Large intestine (tissue), 3 donors: ENCODE measurements around the gene RPL41. TPM values are rescaled to one million over a fixed set of nuclear protein-coding genes. Genes with fewer than 3 reads are reported as not detected.
"Not testable (repeated sequence)": the region's sequence is repeated elsewhere in the genome, so short reads cannot be mapped to it uniquely, and the experiment has no call there.

Source experiments
- DNase-seq, 2 donors: peaks; one replicate each; pipeline versions ENCODE4 v3.0.0 to v3.0.0-alpha.2; 2013
- H3K27ac ChIP-seq: one replicate; pipeline ENCODE4 v1.5.1; 2013; ENCODE audit warnings: low read length
- H3K27me3 ChIP-seq: 2 replicates; pipeline ENCODE4 v1.6.1; 2013; ENCODE audit warnings: low read length; ENCODE audit not compliant: control insufficient read depth, insufficient read depth
- H3K36me3 ChIP-seq: 2 replicates; pipeline ENCODE4 v1.6.1; 2013; ENCODE audit warnings: low read length; ENCODE audit not compliant: control insufficient read depth, insufficient read depth
- H3K4me1 ChIP-seq: one replicate; pipeline ENCODE4 v1.6.1; 2013; ENCODE audit warnings: low read length; ENCODE audit not compliant: control insufficient read depth, insufficient read depth
- H3K4me3 ChIP-seq: one replicate; pipeline ENCODE4 v1.5.1; 2013; ENCODE audit warnings: low read length
- H3K9me3 ChIP-seq: one replicate; pipeline ENCODE4 v1.6.1; 2013; ENCODE audit warnings: mild to moderate bottlenecking, low read depth, low read length, moderate library complexity; ENCODE audit not compliant: control insufficient read depth
- WGBS: methylation state at CpG from one replicate; pipeline ENCODE4 v1.1.5; 2013; ENCODE audit warnings: low lambda C conversion rate; ENCODE audit not compliant: insufficient coverage; 5-methylcytosine and 5-hydroxymethylcytosine counted together
- polyA plus RNA-seq: library from polyadenylated mRNA; unstranded; fragments of 120-200 nt; gene quantifications from one replicate; pipeline ENCODE4 v1.2.1, GENCODE V29; 2013

RPL41 gene
- polyA plus RNA-seq, 1 donor: 5,871 TPM

DNA sequence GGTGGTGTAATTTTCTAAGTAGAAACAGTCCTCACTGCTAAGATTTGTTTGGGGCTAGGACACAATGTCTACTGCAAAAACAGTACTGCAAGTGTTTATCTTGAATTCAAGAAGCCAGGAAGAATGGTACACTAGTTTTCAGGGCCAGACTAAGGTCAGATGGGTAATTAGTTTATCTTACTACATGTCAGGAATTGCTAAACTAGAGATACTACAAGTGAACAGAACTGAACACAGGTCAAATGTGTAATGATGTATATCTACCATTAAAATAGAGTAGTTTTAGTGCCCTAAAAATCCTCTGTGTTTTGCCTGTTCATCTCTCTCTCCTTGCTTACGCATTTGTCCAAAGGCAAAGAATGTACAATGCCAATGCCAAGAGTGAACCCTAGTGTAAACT is 2.3 kb upstream of the RPL41 start:
- no peak for DNase-seq
- no peak overlapping the region for H3K4me3 ChIP-seq
- H3K9me3 ChIP-seq: no peaks in the 10 kb centered on the region
- H3K27me3 ChIP-seq: no peaks in the 10 kb centered on the region
- H3K4me1 ChIP-seq: peaks cover 7% of the 10 kb centered on the region
- WGBS: no CpG with 5 or more reads among the region's 1 CpG
- no peak overlapping the region for H3K27ac ChIP-seq
- H3K36me3 ChIP-seq: peaks cover 49% of the 10 kb centered on the region

DNA sequence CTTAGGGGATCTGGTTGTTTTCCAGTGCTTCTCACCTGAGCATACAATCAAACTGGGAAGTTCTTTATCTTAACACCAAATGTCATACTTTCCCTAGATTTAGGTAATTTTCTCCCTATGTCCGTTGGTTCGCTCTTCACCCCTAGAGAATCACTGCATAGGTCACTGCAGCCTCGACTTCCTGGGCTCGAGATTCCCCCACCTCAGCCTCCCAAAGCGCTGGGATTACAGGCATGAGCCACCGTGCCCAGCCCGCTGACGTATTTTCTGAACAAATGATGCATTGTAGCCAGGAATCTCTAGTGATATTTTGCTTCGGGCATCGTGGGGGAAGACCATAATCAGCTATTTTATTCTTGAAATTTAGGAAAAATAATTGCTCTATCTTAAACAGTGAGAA is 1.1 kb upstream of the RPL41 start:
- DNase-seq: peak in 1 of 2 donors; percentile 30
- H3K36me3 ChIP-seq: peaks cover 39% of the 10 kb centered on the region
- H3K27me3 ChIP-seq: no peaks in the 10 kb centered on the region
- H3K4me1 ChIP-seq: peaks cover 15% of the 10 kb centered on the region
- WGBS: no CpG with 5 or more reads among the region's 10 CpGs
- peak overlapping the region; percentile 95 for H3K27ac ChIP-seq
- H3K9me3 ChIP-seq: no peaks in the 10 kb centered on the region
- peak overlapping the region; percentile 77 for H3K4me3 ChIP-seq

DNA sequence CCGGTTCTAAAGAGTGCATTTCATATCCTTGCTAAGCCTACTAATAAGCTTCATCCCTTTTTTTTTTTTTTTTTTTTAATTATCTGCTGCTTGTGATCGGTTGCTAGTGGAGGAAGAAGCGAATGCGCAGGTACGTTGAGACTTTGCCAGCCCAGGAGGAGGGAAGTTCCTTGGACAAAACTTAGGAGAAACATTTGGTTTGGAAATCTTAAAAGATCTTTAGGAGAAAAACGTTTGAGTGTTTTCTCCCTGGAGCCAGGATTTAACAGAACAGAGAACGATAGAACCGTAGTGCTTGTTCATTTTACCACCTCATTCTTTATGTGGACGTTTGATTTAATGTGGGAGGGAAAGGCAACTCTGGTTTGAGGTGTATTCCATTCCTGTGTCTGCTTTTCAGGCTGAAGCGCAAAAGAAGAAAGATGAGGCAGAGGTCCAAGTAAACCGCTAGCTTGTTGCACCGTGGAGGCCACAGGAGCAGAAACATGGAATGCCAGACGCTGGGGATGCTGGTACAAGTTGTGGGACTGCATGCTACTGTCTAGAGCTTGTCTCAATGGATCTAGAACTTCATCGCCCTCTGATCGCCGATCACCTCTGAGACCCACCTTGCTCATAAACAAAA is 761 bp downstream of the RPL41 start:
- peaks cover 36% of the 10 kb centered on the region for H3K36me3 ChIP-seq
- 0% methylated on average over 1 of the region's 16 CpGs for WGBS
- peak in 1 of 2 donors; percentile 25 for DNase-seq
- not testable (repeated sequence) for H3K9me3 ChIP-seq, H3K27me3 ChIP-seq
- H3K4me1 ChIP-seq: peaks cover 15% of the 10 kb centered on the region
- peak overlapping the region; percentile 95 for H3K27ac ChIP-seq
- peak overlapping the region; percentile 77 for H3K4me3 ChIP-seq

DNA sequence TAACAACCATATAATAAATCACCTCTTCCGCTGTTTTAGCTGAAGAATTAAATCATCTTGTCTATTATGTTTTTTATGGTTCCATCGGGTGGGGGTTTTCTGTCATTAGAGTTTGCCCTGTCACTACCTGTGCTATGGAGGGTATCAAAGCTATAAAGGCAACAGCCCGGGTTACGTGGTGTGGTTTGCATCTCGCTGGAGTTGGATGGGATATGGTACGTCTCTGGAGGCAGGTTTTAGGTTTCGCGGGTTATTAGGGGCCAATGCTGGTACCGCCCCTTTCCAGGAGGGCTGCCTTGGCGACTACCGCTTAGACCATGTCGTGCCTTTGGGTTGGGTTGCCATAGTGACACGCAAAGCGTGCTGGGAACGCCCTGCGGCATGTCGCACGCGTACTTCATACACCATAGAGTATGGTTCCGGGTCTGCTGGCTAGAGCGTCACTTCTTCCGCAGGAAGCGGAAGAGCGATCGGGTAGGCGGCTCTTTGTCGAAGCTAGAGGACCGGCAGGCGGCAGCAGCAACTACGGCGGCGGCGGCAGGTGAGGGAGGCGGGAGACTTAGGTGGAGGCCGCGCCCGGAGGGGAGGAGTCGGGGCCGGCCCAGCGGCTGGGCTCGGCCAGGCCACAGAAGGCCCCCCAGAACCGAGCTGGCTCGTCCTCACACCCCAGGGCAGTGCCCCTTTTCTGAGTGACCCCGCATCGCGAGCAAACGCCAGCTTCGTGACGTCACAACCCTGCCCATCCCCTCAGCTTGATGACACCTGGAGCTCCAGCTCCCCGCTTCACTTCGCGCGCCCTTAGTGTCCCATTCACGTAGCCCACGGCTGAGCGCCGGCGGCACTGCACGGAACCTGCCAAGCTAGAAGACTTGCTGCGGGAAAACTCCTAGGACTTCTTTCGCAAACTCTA is 1.6 kb downstream of the RPL41 start, which contains the start of gene ZC3H10:
Gene ZC3H10, plus strand, starts transcription at position 489 of the 910 bp plus-strand sequence. CDS start 2,297 bp downstream, outside the sequence.
- no CpG with 5 or more reads among the region's 61 CpGs for WGBS
- peaks cover 28% of the 10 kb centered on the region for H3K36me3 ChIP-seq
- no peaks in the 10 kb centered on the region for H3K27me3 ChIP-seq
- DNase-seq: peak; percentile 100
- H3K9me3 ChIP-seq: no peaks in the 10 kb centered on the region
- peak within 1 kb of the TSS; percentile 77 for H3K4me3 ChIP-seq
- peak within 1 kb of the TSS; percentile 95 for H3K27ac ChIP-seq
- peaks cover 15% of the 10 kb centered on the region for H3K4me1 ChIP-seq

DNA sequence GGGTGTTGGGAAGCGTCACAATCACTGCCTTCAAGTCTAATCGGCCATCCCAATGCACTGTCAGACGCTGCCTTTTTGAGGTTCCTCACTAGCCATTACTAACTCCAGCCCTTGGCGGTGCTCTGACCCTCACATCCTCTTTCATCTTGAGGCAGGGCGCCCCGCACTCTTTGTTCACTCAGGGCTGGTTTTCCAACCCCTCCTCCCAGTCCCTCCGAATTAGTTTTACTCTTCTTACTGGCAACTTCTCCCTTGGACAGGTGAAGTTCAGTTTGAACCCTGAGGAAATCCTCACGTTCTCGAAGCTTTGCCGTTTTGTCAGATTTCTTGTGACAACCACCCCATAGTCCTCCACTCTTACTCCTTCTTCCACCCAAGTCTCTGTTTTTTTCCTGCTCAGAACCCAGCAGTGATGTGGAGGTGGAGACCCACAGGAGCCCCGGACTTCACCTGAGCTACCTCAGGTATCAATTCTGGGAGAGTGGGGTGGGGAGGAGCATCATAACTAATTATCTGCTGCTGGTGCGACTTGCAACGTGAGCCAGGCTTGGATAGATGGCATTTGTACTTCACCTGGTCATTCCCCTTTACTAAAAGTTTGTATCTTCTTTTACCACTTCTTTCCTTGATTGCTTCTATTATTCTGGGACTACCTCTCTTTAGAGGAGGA is 2.4 kb downstream of the RPL41 start:
- Histone ChIP-seq H3K27ac (peak overlapping the region; percentile 94), H3K4me1 (peaks cover 15% of the 10 kb centered on the region), H3K9me3 (no peaks in the 10 kb centered on the region), H3K4me3 (peak overlapping the region; percentile 77), H3K36me3 (peaks cover 20% of the 10 kb centered on the region), H3K27me3 (no peaks in the 10 kb centered on the region)
- no CpG with 5 or more reads among the region's 13 CpGs for WGBS
- DNase-seq: no peak

DNA sequence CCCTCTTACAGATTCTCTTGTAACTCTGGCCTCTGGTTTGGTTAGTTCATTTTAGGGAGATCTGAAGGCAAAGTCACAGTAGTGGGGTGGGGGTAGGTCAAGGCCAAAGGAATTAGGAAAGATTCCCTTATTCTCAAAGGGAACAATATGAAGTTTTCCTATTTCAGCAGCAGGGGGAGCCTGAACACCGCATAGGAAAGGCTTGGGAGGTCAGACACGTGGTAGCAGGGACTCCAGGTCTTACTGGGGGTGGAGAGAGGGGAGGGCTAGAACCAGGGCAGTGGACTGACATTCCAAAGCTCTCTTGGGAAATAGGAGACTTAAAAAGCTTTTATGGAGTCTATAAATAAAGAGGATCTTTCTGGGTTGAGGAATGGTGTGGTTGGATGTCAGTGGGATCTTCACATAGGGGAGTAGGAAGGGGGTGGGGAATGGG is 2.9 kb downstream of the RPL41 start:
- Histone ChIP-seq H3K9me3 (no peaks in the 10 kb centered on the region), H3K4me1 (peaks cover 12% of the 10 kb centered on the region), H3K4me3 (no peak overlapping the region), H3K27ac (peak overlapping the region; percentile 94), H3K36me3 (peaks cover 20% of the 10 kb centered on the region), H3K27me3 (no peaks in the 10 kb centered on the region)
- DNase-seq: peak; percentile 87
- 0% methylated on average over 2 of the region's 2 CpGs for WGBS

DNA sequence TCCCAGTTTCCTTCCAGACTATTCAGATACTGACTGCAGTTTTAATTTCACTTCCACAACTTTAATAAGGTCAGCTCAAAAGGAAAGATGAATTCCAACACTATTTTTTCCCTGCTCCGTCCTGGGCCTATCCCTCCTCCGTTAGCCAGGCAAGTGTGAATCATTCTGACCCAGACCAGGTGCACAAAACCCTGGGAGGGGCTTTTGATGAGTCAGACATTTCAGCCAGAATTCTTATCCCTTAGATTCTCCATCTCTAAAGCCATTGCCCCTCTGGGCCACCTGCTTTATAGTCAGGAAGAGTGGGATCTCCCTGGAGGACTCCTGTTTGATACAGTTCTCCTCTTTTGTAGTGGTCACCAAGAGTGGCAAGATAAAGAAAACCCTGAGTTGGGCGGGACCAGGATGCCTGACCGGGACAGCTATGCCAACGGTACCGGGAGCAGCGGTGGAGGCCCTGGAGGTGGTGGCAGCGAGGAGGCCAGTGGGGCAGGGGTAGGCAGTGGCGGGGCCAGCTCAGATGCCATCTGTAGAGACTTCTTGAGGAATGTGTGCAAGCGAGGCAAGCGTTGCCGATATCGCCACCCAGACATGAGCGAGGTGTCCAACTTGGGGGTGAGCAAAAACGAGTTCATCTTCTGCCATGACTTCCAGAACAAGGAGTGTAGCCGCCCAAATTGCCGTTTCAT is 3.9 kb downstream of the RPL41 start:
- no CpG with 5 or more reads among the region's 17 CpGs for WGBS
- peak overlapping the region; percentile 41 for H3K27ac ChIP-seq
- peaks cover 20% of the 10 kb centered on the region for H3K36me3 ChIP-seq
- H3K27me3 ChIP-seq: no peaks in the 10 kb centered on the region
- no peak overlapping the region for H3K4me3 ChIP-seq
- DNase-seq: no peak
- H3K9me3 ChIP-seq: no peaks in the 10 kb centered on the region
- peaks cover 12% of the 10 kb centered on the region for H3K4me1 ChIP-seq

DNA sequence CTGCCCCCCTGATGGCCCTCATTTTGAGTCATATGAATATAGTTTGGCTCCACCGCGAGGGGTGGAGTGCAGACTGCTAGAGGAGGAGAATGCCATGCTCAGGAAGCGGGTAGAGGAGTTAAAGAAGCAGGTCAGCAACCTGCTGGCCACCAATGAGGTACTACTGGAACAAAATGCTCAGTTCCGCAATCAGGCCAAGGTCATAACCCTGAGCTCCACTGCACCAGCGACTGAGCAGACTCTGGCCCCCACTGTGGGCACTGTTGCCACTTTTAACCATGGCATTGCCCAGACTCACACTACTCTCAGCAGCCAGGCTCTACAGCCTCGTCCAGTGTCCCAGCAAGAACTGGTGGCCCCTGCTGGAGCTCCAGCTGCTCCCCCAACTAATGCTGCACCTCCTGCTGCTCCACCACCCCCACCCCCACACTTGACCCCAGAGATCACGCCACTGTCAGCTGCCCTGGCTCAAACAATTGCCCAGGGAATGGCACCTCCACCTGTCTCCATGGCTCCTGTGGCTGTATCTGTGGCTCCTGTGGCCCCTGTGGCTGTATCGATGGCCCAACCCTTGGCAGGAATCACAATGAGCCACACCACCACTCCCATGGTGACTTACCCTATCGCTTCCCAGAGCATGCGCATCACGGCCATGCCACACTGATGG is 4.9 kb downstream of the RPL41 start:
- H3K27me3 ChIP-seq: no peaks in the 10 kb centered on the region
- H3K4me1 ChIP-seq: peaks cover 21% of the 10 kb centered on the region
- H3K4me3 ChIP-seq: no peak overlapping the region
- H3K9me3 ChIP-seq: no peaks in the 10 kb centered on the region
- DNase-seq: no peak
- H3K27ac ChIP-seq: no peak overlapping the region
- no CpG with 5 or more reads among the region's 11 CpGs for WGBS
- H3K36me3 ChIP-seq: peaks cover 20% of the 10 kb centered on the region

DNA sequence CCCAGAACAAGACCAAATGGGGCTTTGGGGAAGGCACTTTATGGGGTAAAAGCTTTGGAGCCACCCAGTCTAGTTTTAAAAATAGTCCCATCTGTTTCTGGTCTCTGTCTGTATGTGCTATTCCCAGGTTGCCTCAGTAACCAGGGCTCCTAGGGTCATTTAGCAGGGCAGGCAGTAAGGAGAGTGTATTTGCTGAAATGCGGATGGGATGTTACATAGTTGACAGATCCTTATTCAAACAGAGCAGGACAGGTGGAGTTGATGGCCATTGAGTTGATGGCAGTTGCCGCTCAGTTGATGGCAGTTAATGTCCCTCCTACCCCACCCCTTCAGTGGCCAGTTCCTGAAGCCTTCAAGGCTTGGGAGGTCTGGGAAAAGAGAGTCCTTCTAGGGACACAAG is 6.2 kb downstream of the RPL41 start:
- no peak overlapping the region for H3K27ac ChIP-seq
- no peaks in the 10 kb centered on the region for H3K27me3 ChIP-seq
- DNase-seq: peak in 1 of 2 donors; percentile 28
- H3K4me1 ChIP-seq: peaks cover 32% of the 10 kb centered on the region
- no peaks in the 10 kb centered on the region for H3K9me3 ChIP-seq
- no CpG with 5 or more reads among the region's 2 CpGs for WGBS
- peaks cover 20% of the 10 kb centered on the region for H3K36me3 ChIP-seq
- no peak overlapping the region for H3K4me3 ChIP-seq
